ENCODE measurements around the gene SMAP1.
"Not testable (repeated sequence)": the region's sequence is repeated elsewhere in the genome, so short reads cannot be mapped to it uniquely, and the experiment has no call there.

Gene SMAP1

DNA sequence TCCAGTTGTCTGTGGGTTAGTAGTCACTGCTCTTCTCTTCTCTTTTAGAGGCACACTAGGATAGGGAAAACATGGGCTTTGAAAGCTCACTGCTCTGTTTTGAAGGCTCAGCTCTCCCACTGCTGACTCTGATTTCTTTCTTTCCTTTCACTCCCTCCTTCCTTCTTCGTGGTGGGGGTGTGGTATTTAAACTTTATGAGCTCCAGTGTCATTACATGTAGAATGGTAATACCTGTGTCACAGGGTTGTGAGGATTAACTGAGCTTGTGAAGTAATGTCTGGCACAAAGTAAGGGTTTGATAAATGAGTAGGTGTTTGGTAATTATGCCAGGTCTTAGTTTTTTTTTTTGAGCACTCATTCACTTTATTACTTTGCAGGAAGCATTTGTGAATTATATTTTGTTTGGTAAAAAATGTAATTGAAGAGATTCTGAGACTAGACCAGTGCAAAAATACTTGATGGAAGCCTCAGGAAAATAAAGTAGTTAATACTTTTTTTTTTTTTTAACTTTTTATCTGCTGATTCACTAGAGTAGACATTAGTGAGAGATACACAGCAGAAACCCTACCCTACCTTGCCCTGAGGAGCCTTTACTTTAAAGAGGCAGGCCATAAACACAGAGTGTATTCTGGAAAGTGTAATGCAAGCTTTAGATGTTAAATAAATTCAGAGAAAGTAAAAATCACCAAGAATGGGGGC lies 17.3 kb downstream of the SMAP1 start:
- no peak for DNase-seq

DNA sequence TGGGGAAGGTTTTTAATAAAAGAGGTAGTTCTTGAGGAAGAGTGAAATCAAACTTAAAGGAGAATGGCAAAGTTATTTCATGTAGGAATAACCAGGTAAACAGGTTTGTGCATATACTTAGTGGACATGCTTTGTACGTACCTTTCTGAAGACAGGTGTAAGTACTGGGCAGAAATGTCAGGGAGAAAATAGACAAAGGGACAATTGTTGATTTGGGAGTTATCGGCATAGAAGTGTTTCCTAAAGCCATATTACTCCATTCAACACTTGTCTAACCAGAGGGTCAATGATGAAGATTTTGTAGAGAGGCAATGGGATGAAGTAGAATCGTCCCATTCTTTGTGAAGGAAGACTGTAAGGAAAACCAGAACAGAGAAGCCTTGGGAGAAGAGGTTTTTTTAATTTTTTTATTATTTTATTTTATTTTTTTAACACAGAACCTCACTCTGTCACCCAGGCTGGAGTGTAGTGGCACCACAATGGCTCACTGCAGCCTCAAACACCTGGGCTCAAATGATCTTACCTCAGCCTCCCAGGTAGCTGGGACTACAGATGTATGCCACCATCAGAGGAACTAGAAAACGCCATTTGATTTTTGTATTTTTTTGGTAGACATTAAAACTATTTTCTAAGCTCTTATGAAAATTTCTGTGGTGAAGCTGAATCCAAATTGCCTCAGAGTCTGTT lies 18.0 kb downstream of the SMAP1 start:
- no peak for DNase-seq

DNA sequence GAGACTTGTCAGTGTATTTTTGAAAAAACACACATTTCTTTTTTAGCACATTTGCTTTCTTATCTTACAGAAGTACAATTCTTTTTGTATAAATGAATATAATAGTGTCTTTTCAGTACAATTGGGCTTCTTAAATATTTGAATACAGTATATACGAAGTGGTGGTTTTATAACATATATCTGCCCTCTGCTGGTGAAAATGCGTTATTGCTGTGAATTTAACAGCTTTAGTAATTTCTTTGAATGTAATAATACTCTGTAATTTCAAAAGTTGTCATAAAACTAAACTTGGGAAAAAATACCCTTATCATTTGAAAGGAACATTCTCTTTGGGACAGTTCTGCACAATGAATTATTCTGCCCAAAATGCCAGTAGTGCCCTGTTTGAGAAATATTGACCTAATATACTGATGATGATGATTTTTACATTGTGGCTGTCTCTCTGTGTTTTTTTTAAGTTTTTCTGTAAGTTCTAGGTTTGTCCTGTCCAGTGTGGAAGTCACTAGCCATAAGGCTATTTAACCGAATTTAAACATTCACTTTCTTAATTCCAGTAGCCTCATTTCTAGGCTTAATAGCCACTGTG lies 19.0 kb downstream of the SMAP1 start:
- DNase-seq, result no peak

DNA sequence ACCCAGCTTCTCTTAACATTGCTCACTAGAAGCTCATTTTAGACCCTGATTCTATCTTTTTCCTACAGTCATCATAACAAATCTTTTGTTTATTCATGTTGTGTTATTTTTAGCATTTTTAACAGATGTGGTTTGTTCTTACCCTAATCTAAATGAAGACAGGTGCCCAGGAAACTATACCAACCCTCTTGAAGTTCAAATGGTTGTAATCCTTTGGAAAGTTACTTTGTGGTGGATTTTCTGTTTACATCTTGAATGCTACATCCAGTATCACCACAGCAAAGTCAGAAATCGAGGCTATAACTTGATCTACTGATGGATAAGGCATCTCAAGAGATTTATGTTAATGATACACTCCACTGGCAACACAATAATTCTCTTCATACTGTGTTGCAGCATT lies 26.2 kb downstream of the SMAP1 start:
- DNase-seq, result no peak

DNA sequence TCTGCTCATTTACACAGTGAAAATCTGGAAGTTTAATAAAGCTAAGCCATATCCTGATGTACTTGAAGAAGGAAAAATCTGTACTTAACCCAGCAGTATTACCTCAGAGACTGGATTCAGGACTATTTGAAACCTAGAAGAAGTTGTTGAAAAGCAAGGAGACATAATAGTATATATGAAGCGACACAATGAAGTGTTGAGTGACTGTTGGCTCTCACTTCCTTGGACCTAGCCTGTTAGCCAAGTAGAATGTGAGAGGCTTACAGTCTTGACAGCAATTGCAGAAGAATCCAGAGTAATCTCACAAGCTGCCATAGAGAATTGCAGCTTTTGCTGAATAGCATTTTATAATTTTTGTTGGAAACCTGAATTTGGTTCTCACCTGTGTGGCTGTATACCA lies 26.7 kb downstream of the SMAP1 start:
- no peak for DNase-seq

DNA sequence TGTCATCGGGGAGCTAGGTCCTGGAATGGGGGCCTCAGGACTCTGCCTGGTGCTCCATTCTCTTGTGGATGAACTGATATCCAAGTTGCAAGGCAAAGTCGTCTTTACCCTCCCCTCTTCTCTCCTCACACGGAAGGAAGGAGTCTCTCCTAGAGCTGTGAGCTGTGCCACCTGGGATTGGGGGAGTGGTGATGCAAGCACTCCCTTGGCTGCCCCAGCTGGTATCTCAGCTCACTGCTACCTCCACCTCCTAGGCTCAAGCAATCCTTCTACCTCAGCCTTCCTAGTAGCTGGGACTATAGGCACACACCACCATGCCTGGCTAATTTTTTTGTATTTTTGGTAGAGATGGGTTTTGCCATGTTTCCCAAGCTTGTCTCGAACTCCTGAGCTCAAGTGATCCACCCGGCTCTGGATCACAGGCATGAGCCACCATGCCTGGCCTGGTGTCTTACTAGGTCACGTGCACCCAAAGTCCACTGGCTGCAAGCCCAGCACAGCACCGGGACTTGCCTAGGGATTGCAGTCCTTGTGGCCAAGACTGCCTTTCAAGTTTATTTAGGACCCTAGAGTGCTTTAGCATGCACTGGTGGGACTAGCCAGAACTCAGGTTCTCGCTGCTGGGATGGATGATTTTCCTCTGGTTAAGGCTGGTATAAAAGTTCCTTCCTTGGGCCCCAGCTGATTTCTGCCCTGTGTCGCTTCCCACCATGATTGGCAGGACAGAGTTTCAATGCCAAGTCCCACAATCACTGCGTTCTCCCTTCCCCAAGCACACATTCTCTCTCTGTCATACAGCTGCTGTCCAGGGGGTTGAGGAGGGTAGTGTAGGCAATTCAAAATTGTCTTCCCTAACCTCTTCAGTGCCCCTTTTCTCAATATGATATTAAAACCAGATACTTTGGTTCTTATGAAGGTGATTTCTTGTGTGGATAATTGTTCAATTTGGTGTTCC lies 33.5 kb downstream of the SMAP1 start:
- no peak for DNase-seq

DNA sequence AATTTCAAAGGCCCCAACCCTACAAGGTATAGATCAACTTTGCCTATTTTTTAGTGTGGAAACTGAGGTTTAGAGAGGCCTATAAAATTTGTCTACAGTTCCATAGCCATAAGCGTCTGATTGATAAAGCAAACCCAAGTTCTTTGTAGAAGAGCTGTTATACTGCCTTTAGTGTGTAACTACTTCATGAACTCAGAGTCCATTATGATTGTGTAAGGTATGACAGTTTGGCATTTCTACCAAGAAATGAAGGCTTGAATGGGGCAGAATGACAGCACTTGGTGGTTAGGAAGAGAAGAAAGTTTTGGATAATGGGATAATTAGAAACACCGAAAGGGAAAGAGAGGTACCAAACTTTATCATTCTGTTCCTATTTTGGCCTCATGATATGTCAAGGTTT lies 38.1 kb downstream of the SMAP1 start:
- DNase-seq, result no peak

DNA sequence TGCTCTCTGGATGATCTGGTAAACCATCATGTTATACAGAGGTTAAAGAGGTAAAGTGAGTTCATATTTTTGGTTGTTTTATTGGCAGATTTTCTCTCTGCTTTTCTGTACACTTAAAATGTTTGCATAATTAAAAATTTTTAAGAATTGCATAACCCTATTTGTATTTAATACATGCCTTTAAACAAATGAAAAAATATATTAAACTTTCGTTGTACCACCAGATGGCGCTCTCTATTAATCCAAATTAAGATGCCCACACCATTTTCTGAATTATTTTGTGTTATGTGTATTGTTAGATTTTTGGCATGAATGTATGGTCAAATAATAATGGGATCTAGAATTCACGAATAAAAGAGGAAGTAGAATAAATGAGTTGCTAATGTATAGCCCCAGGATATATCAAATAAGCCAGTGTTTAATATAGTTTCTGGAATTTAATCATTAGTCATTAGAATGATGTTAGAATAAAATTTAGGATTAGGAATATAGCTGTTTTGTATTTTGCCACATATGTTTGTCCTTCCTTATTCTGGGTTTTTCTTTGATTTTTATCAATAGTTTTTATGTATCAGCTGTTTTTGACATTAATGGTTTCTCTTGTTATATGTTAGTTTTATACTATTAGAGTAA lies 38.9 kb downstream of the SMAP1 start:
- DNase-seq, result no peak

DNA sequence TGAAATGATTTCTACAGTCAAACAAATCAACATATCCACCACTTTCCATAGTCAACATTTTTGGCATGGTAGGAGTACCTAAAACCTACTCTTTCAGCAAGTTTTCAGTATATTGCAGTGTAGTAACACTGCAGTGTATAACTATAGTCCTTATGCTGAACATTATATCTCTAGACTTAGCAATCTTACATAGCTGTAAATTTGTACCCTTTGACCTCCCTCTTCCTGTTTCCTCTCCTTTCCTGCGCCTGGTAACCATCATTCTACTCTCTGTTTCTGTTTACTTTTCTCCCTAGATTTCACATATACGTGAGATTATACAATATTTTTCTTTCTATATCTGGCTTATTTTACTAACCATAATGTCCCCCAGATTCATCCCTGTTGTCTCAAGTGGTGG lies 40.2 kb downstream of the SMAP1 start:
- DNase-seq, result no peak

DNA sequence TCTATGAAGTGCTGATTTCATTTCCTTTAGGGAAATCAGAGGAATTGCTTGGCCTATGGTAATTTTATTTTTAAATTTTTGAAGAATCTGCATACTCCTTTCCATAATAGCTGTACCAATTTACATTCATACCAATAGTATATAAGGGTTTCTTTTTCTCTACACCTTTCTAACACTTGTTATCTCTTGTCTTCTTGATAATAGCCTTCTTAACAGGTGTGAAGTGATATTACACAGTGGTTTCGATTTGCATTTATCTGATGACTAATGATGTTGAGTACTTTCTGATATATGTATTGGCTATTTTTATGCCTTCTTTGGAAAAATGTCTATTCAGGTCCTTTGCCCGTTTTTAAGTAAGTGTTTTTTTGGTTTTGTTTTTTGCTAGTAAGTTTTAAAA lies 40.8 kb downstream of the SMAP1 start:
- no peak for DNase-seq

DNA sequence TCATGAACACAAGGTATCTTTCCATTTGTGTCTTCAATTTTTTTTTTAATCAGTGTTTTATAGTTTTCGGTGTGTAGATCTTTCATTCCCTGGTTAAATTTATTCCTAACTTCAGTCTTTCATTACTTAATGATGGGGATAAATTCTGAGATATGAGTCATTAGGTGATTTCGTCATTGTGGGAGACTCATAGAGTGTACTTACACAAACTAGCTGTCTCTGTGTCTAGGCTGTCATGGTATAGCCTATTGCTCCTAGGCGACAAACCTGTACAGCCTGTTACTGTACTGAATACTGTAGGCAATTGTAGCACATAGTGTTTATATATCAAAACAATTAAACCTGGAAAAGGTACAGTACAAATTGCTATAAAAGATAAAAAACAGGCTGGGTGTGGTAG lies 42.1 kb downstream of the SMAP1 start:
- no peak for DNase-seq

DNA sequence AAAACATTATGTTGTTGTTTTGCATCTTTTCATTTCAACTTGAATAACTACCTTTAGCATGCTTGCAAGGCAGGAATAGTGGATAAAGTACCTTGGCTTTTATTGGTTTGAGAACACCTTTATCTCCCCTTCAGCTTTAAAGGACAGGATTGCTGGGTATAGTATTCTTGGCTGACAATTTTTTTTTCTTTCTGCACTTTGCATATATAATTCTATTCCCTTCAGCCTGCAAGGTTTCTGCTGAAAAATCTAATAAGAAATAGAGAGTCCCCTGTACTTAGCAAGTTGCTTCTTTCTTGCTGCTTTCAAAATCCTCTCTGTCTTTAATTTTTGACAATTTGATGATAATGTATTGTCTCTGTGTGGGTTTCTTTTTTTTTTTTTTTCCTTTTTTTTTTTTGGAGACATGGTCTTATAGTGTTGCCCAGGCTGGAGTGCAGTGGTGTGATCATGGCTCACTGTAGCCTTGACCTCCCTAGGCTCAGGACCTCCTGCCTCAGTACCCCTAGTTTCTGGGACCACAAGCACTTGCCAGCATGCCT lies 47.1 kb downstream of the SMAP1 start:
- DNase-seq, result no peak

DNA sequence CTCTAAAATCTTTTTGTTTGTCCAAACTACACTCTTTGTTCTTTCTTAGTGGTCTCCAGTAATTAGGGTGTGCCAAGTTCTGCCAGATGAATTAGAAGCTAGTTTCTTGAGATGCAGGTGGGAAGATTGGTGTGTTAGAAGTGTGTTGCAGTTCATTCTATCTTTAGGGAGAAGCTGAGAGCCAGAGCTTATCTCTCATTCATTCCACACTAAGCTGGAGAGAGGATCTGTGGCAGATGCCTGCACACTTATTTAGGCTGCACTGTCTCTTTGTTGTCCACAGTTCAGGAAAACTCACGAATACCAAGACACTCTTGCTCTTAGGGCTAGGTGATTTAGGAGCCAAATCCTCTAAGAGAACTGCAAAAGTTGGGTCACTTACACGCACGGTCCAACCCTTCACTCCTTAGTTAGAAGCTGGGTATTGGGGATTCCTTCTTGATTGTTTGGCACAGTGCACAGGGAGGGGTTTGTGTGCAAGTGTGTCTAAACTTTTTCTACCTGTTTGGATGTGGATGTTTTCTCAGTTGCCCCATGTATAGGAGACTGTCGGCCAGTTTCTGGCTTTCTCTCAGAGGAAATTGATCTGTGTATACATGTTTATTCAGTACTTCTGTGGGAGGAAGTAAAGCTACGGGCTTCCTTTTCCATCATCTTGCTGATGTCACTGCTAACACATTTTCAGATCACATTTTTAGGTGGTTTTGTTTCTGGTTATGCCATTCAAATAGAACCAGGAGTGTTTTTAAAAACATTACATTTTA lies 49.5 kb downstream of the SMAP1 start:
- no peak for DNase-seq

DNA sequence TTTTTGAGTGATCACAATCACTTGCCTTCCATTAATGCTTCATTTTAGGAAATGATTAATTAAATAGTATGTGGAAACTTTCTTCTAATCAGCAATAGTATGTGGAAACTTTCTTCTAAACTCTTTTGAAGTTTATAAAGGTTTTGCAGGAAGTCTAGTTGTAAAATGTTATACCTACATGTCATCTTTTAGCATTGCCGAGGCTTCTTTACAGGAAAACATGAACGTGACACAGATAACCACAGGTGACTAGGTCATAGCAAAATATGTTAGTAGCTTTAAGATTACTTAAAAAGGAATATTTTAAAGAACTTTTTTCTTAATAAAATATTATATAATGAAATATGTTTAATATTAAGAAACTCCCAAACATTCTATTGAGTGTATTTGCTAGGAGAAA lies 56.8 kb downstream of the SMAP1 start:
- no peak for DNase-seq

DNA sequence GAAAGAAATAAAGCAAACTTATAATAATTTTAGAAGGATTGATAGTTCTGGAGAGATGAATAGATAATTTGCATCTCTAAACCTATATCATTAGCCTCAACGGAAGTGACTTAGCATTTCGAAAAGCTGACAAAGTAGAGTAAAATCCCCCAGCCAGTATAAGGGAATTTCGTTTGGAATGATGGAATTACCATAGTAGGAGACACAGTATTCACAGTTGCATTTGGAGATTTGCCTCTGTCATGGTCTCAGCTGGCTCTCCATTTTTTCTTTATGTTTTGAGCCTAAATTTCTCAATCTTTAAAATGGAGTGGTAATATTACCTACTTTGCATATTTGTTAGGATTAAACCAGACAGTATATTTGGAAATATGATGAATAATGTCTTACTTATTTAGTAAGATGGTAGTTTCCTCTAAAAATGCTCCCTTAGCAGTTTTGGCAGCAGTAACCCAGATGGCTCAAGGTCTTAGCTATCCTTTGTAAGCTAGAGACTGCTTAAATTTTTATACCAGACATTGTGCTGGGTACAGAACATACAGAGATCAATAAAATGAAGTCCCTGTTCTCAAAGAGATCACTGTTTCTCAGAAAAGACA lies 58.2 kb downstream of the SMAP1 start:
- no peak for DNase-seq

DNA sequence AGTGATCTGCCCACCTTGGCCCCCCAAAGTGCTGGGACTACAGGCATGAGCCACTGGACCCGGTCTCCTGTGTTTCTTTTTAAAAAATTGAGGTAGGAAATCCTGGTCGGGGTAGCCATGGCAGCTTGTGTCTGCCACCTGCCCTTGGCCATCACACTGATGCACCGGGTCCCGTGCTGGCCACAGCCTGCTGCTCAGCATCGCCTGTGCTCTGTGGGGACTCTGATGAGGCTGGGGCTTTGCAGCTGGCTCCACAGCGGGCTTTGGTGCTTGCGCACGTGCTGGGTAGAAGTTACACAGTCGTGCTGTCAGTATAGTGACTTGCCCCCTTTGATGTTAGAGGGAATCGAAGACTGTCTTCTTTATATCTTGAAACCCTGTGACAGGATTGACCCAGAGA lies 66.7 kb downstream of the SMAP1 start:
- no peak for DNase-seq

DNA sequence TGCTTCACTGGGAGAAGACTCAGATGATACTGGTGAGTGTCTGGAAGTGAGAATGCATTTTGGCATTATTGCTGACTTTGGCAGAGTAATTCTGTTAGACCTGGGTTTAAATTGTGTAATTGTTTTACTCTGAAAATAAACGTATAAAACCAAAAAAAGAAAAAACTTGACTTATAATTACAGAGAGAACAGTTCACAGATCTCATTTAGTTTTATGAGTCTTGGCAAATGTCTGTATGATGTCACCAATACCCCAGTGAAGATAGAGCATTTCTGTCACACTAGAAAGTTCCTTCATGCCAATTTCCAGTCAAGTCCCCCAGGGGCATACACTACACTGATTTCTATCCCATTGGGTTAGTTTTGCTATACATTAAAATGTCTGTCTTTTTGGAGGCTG lies 67.3 kb downstream of the SMAP1 start:
- no peak for DNase-seq

DNA sequence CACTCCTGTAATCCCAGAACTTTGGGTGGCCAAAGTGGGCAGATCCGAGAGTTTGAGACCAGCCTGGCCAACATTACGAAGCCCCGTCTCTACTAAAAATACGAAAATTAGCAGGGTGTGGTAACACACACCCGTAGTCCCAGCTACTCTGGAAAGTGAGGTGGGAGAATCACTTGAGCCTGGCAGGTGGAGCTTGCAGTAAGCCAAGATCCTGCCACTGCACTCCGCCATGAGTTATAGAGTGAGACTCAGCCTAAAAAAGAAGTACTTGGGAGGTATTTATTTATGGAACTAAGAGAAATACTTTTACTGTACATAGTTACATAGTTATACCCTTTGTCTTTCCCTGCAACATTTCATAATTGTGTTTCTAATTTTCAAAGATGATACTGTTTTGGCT lies 67.8 kb downstream of the SMAP1 start:
- DNase-seq, result no peak

DNA sequence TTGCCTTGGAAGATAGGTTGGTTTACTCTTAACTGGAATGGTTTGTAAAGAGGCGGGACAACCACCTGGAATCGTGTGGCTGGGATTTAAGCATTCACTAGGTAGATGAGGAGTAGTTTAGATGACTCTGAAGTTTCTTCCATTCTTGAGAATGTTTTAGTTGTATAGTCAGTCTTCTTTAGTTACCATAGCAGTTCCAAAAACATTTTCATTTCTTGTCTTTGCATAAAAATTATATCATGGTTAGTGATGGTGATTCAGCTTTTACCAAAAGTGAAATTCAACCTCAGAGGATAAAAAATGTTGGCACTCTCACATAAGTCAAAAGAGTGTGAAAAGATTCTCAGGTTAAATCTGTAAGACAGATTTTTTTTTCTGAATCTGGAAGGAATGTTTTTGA lies 70.3 kb downstream of the SMAP1 start:
- DNase-seq, result no peak

DNA sequence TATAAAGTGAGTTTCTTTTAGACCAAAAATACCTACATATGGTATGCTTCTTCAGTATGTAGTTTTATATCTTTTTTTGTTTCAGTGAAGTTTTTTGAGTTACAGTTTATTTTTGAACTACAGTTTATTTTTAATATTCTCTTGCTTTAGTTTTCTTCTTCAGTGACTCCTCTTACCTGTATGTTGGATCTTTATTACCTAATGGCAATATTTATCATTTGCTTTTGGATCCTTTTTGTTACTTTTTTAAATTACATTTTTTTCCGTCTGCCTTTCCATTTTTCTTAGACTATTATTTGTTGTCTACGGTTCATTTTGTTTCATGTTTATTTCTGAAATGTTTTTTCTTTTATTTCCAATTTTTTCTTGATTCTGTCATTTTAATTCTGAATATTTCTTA lies 71.9 kb downstream of the SMAP1 start:
- no peak for DNase-seq

DNA sequence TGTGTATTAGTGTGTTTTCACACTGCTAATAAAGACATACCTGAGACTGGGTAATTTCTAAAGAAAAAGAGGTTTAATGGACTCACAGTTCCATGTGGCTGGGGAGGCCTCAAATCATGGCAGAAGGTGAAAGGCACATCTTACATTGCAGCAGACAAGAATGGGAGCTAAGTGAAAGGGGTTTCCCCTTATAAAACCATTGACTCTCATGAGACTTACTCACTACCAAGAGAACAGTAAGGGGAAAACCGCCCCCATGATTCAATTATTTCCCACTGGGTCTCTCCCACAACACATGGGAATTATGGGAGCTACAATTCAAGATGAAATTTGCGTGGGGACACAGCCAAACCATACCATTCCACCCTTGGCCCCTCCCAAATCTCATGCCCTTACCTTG lies 73.1 kb downstream of the SMAP1 start:
- not testable (repeated sequence) for DNase-seq
